NOMO-1 treated with DMSO at 0.1 percent for 48 hours (cell line): ENCODE measurements around the gene IL34.
"Not testable (repeated sequence)": the region's sequence is repeated elsewhere in the genome, so short reads cannot be mapped to it uniquely, and the experiment has no call there.

Experiments
- DNase-seq: peaks from one replicate; lab custom pipeline; 2025; ENCODE audit not compliant: unreplicated experiment; lab: John Stamatoyannopoulos, UW

Gene IL34

GRCh38 chr16:70646260-70647241 is at the start of gene IL34:
IL34 (plus strand) TSS chr16:70646559; CDS start chr16:70646948, 389 bp downstream.
- DNase-seq = no peak

DNA sequence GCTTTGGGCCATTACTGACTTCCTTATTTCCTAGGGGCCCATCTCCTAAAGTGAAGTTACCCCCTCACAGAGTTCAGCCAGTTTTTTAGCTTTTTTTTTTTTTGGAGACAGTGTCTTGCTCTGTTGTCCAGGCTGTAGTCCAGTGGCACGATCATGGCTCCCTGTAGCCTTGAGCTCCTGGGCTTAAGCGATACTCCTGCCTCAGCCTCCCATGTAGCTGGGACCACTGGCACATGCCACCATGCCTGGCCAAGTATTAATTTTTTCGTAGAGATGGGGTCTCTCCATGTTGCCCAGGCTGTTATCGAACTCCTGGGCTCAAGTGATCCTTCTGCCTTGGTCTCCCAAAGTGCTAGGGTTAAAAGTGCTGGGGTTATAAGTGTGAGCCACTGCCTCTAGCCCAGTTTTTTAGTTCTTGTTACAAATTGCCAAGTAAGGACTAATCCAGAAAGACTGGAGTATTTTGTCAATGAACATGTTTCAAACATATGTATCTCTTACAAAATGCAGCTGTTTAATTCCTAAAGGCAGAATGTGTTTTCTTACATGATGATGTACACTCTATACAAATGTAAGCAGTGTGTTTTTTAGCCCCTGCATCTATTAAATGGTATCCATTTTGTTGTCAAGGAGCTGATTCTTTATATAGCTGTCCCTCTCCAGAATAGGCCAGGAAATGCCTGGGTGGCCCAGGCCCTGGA is 49.1 kb upstream of the IL34 start:
- no peak for DNase-seq

DNA sequence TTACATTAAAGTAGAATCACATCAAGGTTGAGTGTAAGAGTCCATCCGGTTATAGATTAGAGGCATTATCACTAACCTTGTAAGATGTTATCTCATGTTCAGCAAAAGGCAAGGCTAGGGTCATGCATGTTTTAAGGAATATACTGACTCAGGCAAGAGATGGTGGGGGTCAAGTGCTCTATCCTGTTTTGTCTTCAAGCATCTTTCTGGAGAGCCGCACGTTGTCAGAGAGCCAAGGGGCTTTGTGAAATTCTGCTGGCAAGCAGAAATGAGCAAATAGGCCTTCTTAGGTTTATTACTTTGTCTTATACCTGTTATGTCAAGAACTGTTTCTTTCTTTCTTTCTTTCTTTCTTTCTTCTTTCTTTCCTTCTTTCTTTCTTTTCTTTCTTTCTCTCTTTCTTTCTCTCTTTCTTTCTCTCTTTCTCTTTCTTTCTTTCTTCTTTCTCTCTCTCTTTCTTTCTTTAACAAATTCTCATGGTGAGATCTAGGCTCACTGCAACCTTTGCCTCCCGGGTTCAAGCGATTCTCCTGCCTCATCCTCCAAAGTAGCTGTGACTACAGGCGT is 47.3 kb upstream of the IL34 start:
- DNase-seq = no peak

DNA sequence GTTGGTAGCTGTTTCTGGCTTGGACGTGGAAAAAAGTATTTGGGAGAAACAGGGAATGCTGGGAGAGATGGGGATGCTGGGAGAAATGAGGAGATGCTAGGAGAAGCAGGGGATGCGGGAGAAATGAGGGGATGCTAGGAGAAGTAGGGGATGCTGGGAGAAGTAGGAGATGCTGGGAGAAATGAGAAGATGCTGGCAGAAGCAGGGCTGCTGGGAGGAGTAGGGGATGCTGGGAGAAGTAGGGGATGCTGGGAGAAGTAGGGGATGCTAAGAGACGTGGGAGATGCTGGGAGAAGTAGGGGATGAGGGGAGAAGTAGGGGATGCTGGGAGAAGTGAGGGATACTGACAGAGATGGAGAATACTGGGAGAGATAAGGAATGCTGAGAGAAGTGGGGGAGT is 45.6 kb upstream of the IL34 start:
- DNase-seq = no peak

- DNase-seq = no peak
Measured at GRCh38 chr16:70601576-70602575, 44.5 kb upstream of the IL34 start.

GRCh38 chr16:70602831-70603230 is 43.5 kb upstream of the IL34 start:
- DNase-seq = no peak

- DNase-seq = no peak
Measured at GRCh38 chr16:70604407-70605282, 41.7 kb upstream of the IL34 start.

DNA sequence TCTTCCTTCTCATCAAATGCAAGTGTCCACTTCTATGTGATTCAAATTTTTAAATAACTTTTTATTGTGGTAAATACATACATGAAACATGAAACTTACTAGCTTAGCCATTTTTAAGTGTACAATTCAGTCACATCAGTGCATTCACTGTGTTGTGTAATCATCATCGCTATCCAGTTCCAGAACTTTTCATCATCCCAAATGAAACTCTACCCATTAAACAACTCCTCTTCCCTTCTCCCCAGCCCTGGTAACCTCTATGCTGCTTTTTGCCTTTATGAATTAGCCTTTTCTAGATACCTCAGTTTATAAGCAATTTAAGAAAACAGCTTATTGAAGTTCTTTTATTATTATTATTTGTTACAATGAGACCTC is 41.1 kb upstream of the IL34 start:
- no peak for DNase-seq

DNA sequence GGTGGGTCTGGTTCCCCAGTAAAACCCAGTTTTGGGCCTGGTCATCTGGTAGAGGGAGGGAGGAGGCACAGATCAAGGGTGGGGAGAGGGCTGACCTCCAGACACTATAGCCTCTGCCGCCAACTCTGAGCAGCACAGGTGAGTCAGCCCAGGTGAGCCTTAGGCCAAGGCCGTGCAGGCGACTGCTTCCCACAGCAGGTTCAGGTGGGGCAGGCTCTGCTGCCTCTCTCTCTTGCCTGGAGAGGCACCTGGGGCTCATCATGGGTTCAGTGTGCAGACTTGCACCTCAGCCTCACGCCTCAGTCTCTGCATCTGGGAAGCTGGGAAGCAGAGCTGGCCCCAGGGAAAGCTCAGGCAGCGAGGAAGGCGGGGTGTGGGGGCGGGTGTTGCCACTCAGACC is 37.8 kb upstream of the IL34 start:
- no peak for DNase-seq

DNA sequence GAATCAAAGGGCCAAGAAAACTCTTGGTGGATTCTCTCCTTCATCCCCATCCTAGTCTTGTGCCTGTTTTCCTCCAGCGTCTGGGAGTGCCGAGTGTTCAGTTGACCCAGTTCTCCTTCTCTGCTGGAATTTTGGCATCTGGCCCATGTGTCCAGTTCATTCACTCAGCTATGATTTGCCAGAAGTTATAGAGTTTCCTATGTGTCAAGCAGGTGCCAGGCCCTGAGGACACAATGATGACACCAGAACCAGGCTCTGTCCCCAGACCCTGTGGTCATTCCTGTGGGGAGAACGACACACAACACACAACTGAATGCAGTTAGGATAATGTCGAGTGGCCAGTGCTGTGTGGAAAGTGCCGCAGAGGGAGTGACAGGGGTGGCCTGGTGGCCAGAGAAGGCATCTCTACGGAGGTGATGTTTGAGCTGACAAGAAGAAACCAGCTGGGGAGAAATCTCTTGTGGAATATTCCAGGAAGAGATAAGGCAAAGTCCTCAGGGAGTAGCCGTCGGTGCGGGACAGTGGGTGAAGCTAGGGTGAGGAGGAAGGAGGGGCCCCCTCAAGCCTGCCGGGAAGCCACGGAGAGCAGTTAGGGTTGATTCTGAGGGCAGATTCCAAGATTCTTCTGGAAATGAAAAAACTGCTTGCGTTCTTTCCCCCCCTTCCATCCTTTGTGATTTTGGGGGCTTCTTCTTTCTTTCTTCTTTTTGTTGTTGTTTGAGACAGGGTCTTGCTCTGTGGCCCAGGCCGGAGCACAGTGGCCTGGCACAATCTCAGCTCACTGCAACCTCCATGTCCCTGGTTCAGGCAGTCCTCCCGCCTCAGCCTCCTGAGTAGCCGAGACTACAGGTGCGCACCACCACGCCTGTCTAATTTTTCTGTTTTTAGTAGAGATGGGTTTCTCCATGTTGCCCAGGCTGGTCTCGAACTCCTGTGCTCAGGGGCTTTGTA is 35.8 kb upstream of the IL34 start:
- DNase-seq = no peak

DNA sequence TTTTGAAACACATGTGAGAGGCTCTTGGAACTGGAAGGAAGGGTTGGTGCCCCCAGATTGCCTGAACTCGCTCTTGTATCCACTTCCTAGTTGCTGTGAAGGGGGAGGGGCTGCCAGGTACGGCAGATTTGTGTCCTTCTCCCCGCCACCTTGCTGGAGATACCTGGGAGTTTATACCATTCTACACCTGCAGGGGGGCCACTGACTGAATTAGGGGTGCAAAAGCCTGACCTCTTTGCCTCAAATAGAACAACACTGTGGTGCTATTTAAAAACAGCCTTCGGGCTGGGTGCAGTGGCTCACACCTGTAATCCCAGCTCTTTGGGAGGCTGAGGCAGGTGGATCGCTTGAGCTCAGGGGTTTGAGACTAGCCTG is 35.1 kb upstream of the IL34 start:
- no peak for DNase-seq

- DNase-seq = no peak
Measured at GRCh38 chr16:70611785-70612303, 34.5 kb upstream of the IL34 start.

DNA sequence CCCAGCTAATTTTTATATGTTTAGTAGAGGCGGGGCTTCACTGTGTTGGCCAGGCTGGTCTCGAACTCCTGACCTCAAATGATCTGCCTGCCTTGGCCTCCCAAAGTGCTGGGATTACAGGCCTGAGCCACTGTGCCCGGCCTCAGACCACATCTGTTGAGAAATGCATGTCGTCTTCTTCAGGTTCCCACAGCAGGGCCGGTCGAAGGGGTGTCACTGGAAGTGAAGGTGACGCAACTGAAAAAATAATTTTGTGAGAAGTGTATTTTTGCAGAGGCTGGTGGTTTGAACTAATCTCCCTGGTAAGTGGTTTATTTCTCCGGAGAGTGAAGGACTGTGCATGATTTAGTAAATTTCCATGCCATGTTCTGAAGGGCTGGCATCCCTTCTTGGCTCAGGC is 33.4 kb upstream of the IL34 start:
- peak; percentile 72 for DNase-seq

GRCh38 chr16:70614208-70614951 is 32.0 kb upstream of the IL34 start:
- no peak for DNase-seq

GRCh38 chr16:70615945-70616344 is 30.4 kb upstream of the IL34 start:
- no peak for DNase-seq

DNA sequence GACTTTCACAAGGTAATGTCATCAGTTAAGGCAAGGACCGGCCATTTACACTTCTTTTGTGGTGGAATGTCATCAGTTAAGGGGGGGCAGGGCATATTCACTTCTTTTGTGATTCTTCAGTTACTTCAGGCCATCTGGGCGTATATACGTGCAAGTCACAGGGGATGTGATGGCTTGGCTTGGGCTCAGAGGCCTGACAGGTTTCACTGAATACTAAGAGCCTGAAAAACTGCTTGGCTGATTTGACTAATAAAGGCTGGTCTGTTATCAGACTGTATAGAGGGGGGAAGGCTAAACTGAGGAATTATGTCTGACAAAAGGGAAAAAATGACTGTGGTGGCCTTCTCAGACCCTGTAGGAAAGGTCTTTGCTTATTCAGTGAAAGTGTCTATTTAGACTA is 24.5 kb upstream of the IL34 start:
- not testable (repeated sequence) for DNase-seq

GRCh38 chr16:70627696-70628095 is 18.7 kb upstream of the IL34 start:
- no peak for DNase-seq
